GM12892 (cell line): Measurements from ENCODE around the gene LSAMP.

ENCODE experiments used
- POLR2A ChIP-seq: IDR thresholded peaks from 2 replicates; pipeline ENCODE4 v1.6.1; 2011; ENCODE audit warnings: low read depth, low read length, control low read depth
- POLR2AphosphoS5 ChIP-seq: IDR thresholded peaks from 2 replicates; pipeline ENCODE4 v1.6.1; 2011; ENCODE audit warnings: low read depth, low read length, control low read depth
- TAF1 ChIP-seq: IDR thresholded peaks from 2 replicates; pipeline ENCODE4 v1.6.1; 2011; ENCODE audit warnings: low read depth, mild to moderate bottlenecking, control low read depth, low read length, borderline replicate concordance

- no peak for TF ChIP-seq POLR2A
- TF ChIP-seq TAF1: no peak
- no peak for TF ChIP-seq POLR2AphosphoS5
These were observed 348.7 kb downstream of the LSAMP start for GRCh38 chr3:116096631-116097030.
